HEK293T (cell line): Measurements from ENCODE around the gene RASGEF1B.

Experiments
- ARNT ChIP-seq: fragments of 450-650 bp; IDR thresholded peaks from 2 replicates; pipeline ENCODE4 v1.6.1; 2017; ENCODE audit warnings: mild to moderate bottlenecking
- BHLHE40 ChIP-seq: fragments of 450-650 bp; IDR thresholded peaks from 2 replicates; pipeline ENCODE4 v1.6.1; 2016; ENCODE audit warnings: mild to moderate bottlenecking, moderate library complexity, borderline replicate concordance
- CTBP1 ChIP-seq: fragments of 450-650 bp; IDR thresholded peaks from 2 replicates; pipeline ENCODE4 v1.6.1; 2016; ENCODE audit warnings: borderline replicate concordance
- ELF4 ChIP-seq: fragments of 450-650 bp; IDR thresholded peaks from 2 replicates; pipeline ENCODE4 v1.6.1; 2017; ENCODE audit warnings: antibody characterized with exemption
- FOXA1 ChIP-seq: fragments of 450-650 bp; IDR thresholded peaks from 2 replicates; pipeline ENCODE4 v1.6.1; 2016; ENCODE audit warnings: mild to moderate bottlenecking
- FOXK2 ChIP-seq: fragments of 450-650 bp; IDR thresholded peaks from 2 replicates; pipeline ENCODE4 v1.6.1; 2016; ENCODE audit warnings: mild to moderate bottlenecking
- FOXM1 ChIP-seq: fragments of 450-650 bp; IDR thresholded peaks from 2 replicates; pipeline ENCODE4 v1.6.1; 2017; ENCODE audit warnings: mild to moderate bottlenecking, borderline replicate concordance
- HDGF ChIP-seq: fragments of 450-650 bp; IDR thresholded peaks from 2 replicates; pipeline ENCODE4 v1.6.1; 2017; ENCODE audit warnings: antibody characterized with exemption, borderline replicate concordance
- L3MBTL2 ChIP-seq: fragments of 450-650 bp; conservative IDR thresholded peaks from 2 replicates; pipeline ENCODE4 v1.6.1; 2016; ENCODE audit warnings: mild to moderate bottlenecking
- NFRKB ChIP-seq: fragments of 450-650 bp; IDR thresholded peaks from 2 replicates; pipeline ENCODE4 v1.6.1; 2016; ENCODE audit warnings: mild to moderate bottlenecking, moderate library complexity
- PKNOX1 ChIP-seq: fragments of 450-650 bp; IDR thresholded peaks from 2 replicates; pipeline ENCODE4 v1.6.1; 2016
- SP1 ChIP-seq: fragments of 450-650 bp; IDR thresholded peaks from 2 replicates; pipeline ENCODE4 v1.6.1; 2017
- SUZ12 ChIP-seq: fragments of 450-650 bp; IDR thresholded peaks from 2 replicates; pipeline ENCODE4 v1.6.1; 2016; ENCODE audit warnings: mild to moderate bottlenecking
- TARDBP ChIP-seq: fragments of 450-650 bp; IDR thresholded peaks from 2 replicates; pipeline ENCODE4 v1.6.1; 2016

- TF ChIP-seq FOXM1, result no peak
- TF ChIP-seq SP1, result no peak
- no peak for TF ChIP-seq HDGF
- TF ChIP-seq ARNT, result no peak
- no peak for TF ChIP-seq NFRKB
- TF ChIP-seq ELF4, result no peak
- TF ChIP-seq FOXK2, result no peak
- TF ChIP-seq SUZ12, result no peak
- no peak for TF ChIP-seq BHLHE40
- TF ChIP-seq TARDBP, result no peak
- no peak for TF ChIP-seq FOXA1
- no peak for TF ChIP-seq PKNOX1
- no peak for TF ChIP-seq L3MBTL2
- no peak for TF ChIP-seq CTBP1
These were observed 47.7 kb upstream of the RASGEF1B start for GRCh38 chr4:81519427-81519773.
